Effector memory CD4-positive, alpha-beta T cell (primary cell): Measurements from ENCODE around the gene PYDC1.

Source experiments
- DNase-seq, 3 donors: peaks; one replicate each; pipeline ENCODE4 v3.0.0-alpha.2; 2020
- H3K27ac ChIP-seq: 2 replicates; pipeline ENCODE4 v1.7.0; 2013; ENCODE audit warnings: mild to moderate bottlenecking, low read length, moderate library complexity; ENCODE audit not compliant: insufficient read depth, poor library complexity, severe bottlenecking
- H3K27me3 ChIP-seq: replicated peaks from 2 replicates; pipeline ENCODE4 v1.7.0; 2013; ENCODE audit warnings: mild to moderate bottlenecking, low read length; ENCODE audit not compliant: insufficient read depth, control insufficient read depth, poor library complexity, severe bottlenecking
- H3K36me3 ChIP-seq: 2 replicates; pipeline ENCODE4 v1.7.0; 2013; ENCODE audit warnings: mild to moderate bottlenecking, low read length, moderate library complexity; ENCODE audit not compliant: control insufficient read depth, insufficient read depth
- H3K4me1 ChIP-seq: 2 replicates; pipeline ENCODE4 v1.7.0; 2013; ENCODE audit warnings: low read length, mild to moderate bottlenecking; ENCODE audit not compliant: control insufficient read depth, insufficient read depth, poor library complexity, severe bottlenecking
- H3K4me3 ChIP-seq: 2 replicates; pipeline ENCODE4 v1.7.0; 2013; ENCODE audit warnings: low read length, low read depth, mild to moderate bottlenecking; ENCODE audit not compliant: insufficient read depth, poor library complexity, severe bottlenecking
- H3K9me3 ChIP-seq: 2 replicates; pipeline ENCODE4 v1.7.0; 2013; ENCODE audit warnings: mild to moderate bottlenecking, low read length, moderate library complexity; ENCODE audit not compliant: control insufficient read depth

Gene PYDC1

GRCh38 chr16:31223044-31223443 lies 6.1 kb upstream of the PYDC1 start:
- H3K27ac ChIP-seq, result no peak overlapping the region
- peaks cover under 1% of the 10 kb centered on the region for H3K27me3 ChIP-seq
- H3K36me3 ChIP-seq, result no peaks in the 10 kb centered on the region
- H3K4me3 ChIP-seq, result no peak overlapping the region
- H3K9me3 ChIP-seq, result no peaks in the 10 kb centered on the region
- no peak for DNase-seq
- H3K4me1 ChIP-seq, result no peaks in the 10 kb centered on the region

GRCh38 chr16:31221357-31222160 lies 4.6 kb upstream of the PYDC1 start:
- DNase-seq, result no peak
- H3K4me3 ChIP-seq, result no peak overlapping the region
- H3K9me3 ChIP-seq, result no peaks in the 10 kb centered on the region
- peaks cover 11% of the 10 kb centered on the region for H3K27me3 ChIP-seq
- H3K27ac ChIP-seq, result no peak overlapping the region
- H3K4me1 ChIP-seq, result peaks cover 8% of the 10 kb centered on the region
- H3K36me3 ChIP-seq, result no peaks in the 10 kb centered on the region

GRCh38 chr16:31219154-31219741 lies 2.3 kb upstream of the PYDC1 start:
- no peaks in the 10 kb centered on the region for H3K9me3 ChIP-seq
- H3K4me3 ChIP-seq, result no peak overlapping the region
- H3K27ac ChIP-seq, result no peak overlapping the region
- H3K36me3 ChIP-seq, result no peaks in the 10 kb centered on the region
- DNase-seq, result no peak
- H3K27me3 ChIP-seq, result peaks cover 30% of the 10 kb centered on the region
- H3K4me1 ChIP-seq, result peaks cover 26% of the 10 kb centered on the region

- no peaks in the 10 kb centered on the region for H3K36me3 ChIP-seq
- H3K27ac ChIP-seq, result no peak overlapping the region
- H3K4me3 ChIP-seq, result peak overlapping the region; percentile 48
- peaks cover 26% of the 10 kb centered on the region for H3K4me1 ChIP-seq
- H3K9me3 ChIP-seq, result no peaks in the 10 kb centered on the region
- no peak for DNase-seq
- H3K27me3 ChIP-seq, result peaks cover 30% of the 10 kb centered on the region
Observed at GRCh38 chr16:31217136-31217530, 198 bp upstream of the PYDC1 start.

- Histone ChIP-seq H3K4me1 (peaks cover 26% of the 10 kb centered on the region), H3K27ac (no peak overlapping the region), H3K36me3 (no peaks in the 10 kb centered on the region), H3K9me3 (no peaks in the 10 kb centered on the region), H3K27me3 (peaks cover 30% of the 10 kb centered on the region), H3K4me3 (peak overlapping the region; percentile 48)
- no peak for DNase-seq
Observed at GRCh38 chr16:31215287-31216162, 1.4 kb downstream of the PYDC1 start.

- DNase-seq, result no peak
- Histone ChIP-seq H3K4me3 (peak overlapping the region; percentile 48), H3K27me3 (peaks cover 30% of the 10 kb centered on the region), H3K27ac (no peak overlapping the region), H3K4me1 (peaks cover 26% of the 10 kb centered on the region), H3K36me3 (no peaks in the 10 kb centered on the region), H3K9me3 (no peaks in the 10 kb centered on the region)
Observed at GRCh38 chr16:31214708-31215286, 2.1 kb downstream of the PYDC1 start.

- H3K4me3 ChIP-seq, result peak within 1 kb of the TSS; percentile 48
- H3K27ac ChIP-seq, result no peak within 1 kb of the TSS
- peaks cover 26% of the 10 kb centered on the region for H3K4me1 ChIP-seq
Observed at GRCh38 chr16:31213877-31214707, 2.8 kb downstream of the PYDC1 start, which contains the start of gene TRIM72. TSS of gene TRIM72 (plus strand) at chr16:31214119. CDS start at chr16:31214739, 620 bp downstream.

GRCh38 chr16:31213342-31213741 lies 3.6 kb downstream of the PYDC1 start:
- DNase-seq, result no peak
- Histone ChIP-seq H3K27me3 (peaks cover 30% of the 10 kb centered on the region), H3K9me3 (no peaks in the 10 kb centered on the region), H3K4me3 (no peak overlapping the region), H3K36me3 (no peaks in the 10 kb centered on the region), H3K27ac (no peak overlapping the region), H3K4me1 (peaks cover 26% of the 10 kb centered on the region)

More at GRCh38 chr16:31213877-31214707, 2.8 kb downstream of the PYDC1 start, which contains the start of gene TRIM72:
- Histone ChIP-seq H3K27me3 (peaks cover 30% of the 10 kb centered on the region), H3K9me3 (no peaks in the 10 kb centered on the region), H3K36me3 (no peaks in the 10 kb centered on the region)
- DNase-seq, result no peak

- DNase-seq, result no peak
- Histone ChIP-seq H3K4me3 (no peak overlapping the region), H3K36me3 (no peaks in the 10 kb centered on the region)
Observed at GRCh38 chr16:31206776-31207175, 10.2 kb downstream of the PYDC1 start.

More at GRCh38 chr16:31206776-31207175, 10.2 kb downstream of the PYDC1 start:
- Histone ChIP-seq H3K27me3 (no peaks in the 10 kb centered on the region), H3K4me1 (peaks cover 9% of the 10 kb centered on the region), H3K9me3 (no peaks in the 10 kb centered on the region), H3K27ac (no peak overlapping the region)
